ENCODE results near the gene HOATZ. TPM values are rescaled to one million over a fixed set of nuclear protein-coding genes. Genes with fewer than 3 reads are reported as not detected.

Gene HOATZ
- polyA plus RNA-seq, 1 of the 3 experiments (the other 2 are of a cell fraction) = 4.9 TPM

GRCh38 chr11:111500481-111500880, 14.1 kb upstream of the HOATZ start:
- Histone ChIP-seq H3K9ac (no peak overlapping the region), H3K27me3 (ENCODE audit: insufficient read depth) (no peaks in the 10 kb centered on the region), H3K79me2 (ENCODE audit: insufficient read depth) (no peaks in the 10 kb centered on the region), H3K27ac (ENCODE audit: low read depth in 2 of 2, low read length in 1 of 2) (no peak overlapping the region), H3F3A (replicated peaks; ENCODE audit: insufficient read depth) (no peaks in the 10 kb centered on the region), H3K9me2 (0 out of 2 replicates have a peak, but pooled peaks cover 2% of the 10 kb centered on the region), H3K36me3 (replicated peaks in 1 of 2; ENCODE audit: control insufficient read depth in 1 of 2, insufficient read depth in 2 of 2, low read length in 1 of 2) (no peaks in the 10 kb centered on the region), H3K4me3 (ENCODE audit: low read depth in 2 of 2, low read length in 1 of 2) (no peak overlapping the region), H3K4me2 (no peak overlapping the region), H3K9me3 (no peaks in the 10 kb centered on the region), H4K20me1 (ENCODE audit: insufficient read depth) (no peaks in the 10 kb centered on the region), H2AFZ (ENCODE audit: low read depth) (no peak overlapping the region), H3K4me1 (ENCODE audit: control insufficient read depth in 1 of 2, insufficient read depth in 2 of 2, low read depth in 1 of 2, low read length in 1 of 2) (no peaks in the 10 kb centered on the region)
- no peak for DNase-seq
- ChIA-PET POLR2A (no interaction called here), CTCF (interaction anchor here (0.6 to 1.0 kb wide), 2 partner anchors 77 to 620 kb away, joined by 3 to 4 read pairs; no protein-coding TSS in a partner anchor)
- TF ChIP-seq MXI1 (IDR thresholded peaks at IDR 0.05; ENCODE audit: low read depth, low read length) = no peak
- TF ChIP-seq NFIC (IDR thresholded peaks at IDR 0.05; ENCODE audit: borderline replicate concordance) = no peak
- no peak for TF ChIP-seq TAF1 (IDR thresholded peaks at IDR 0.05; ENCODE audit: borderline replicate concordance, low read depth, low read length)
- TF ChIP-seq EP300 (IDR thresholded peaks at IDR 0.05; ENCODE audit: borderline replicate concordance in 1 of 2, low read depth in 1 of 2, low read length in 1 of 2) = no peak
- no peak for TF ChIP-seq EZH2phosphoT487 (IDR thresholded peaks at IDR 0.05; ENCODE audit: borderline replicate concordance, low read depth)
- no peak for TF ChIP-seq CHD2 (IDR thresholded peaks at IDR 0.05; ENCODE audit: low read length, partially characterized antibody)
- no peak for TF ChIP-seq POLR2AphosphoS5 (IDR thresholded peaks at IDR 0.05; ENCODE audit: low read depth, low read length)
- TF ChIP-seq IRF3 (IDR thresholded peaks at IDR 0.05; ENCODE audit: low read depth, low read length) = no peak
- no peak for TF ChIP-seq PBX3 (IDR thresholded peaks at IDR 0.05)
- TF ChIP-seq JUND (IDR thresholded peaks at IDR 0.05) = no peak
- TF ChIP-seq GATA2 (CRISPR knock-in tag; IDR thresholded peaks at IDR 0.05) = no peak
- TF ChIP-seq CTCF (IDR thresholded peaks at IDR 0.05) = no peak
- TF ChIP-seq RCOR1 (IDR thresholded peaks at IDR 0.05; ENCODE audit: low read length) = no peak
- TF ChIP-seq FOXM1 (IDR thresholded peaks at IDR 0.05; ENCODE audit: low read depth) = no peak
- TF ChIP-seq USF1 (IDR thresholded peaks at IDR 0.05; ENCODE audit: borderline replicate concordance, low read depth) = no peak
- no peak for TF ChIP-seq SMC3 (IDR thresholded peaks at IDR 0.05; ENCODE audit: low read depth, low read length)
- 59% methylated on average over 1 of the region's 1 CpG for WGBS (ENCODE audit: low lambda C conversion rate)

Data from SK-N-SH (cell line).